NT2/D1 (cell line): ENCODE data around the gene PPIC.

Source experiments
- SUZ12 ChIP-seq: IDR thresholded peaks from 2 replicates; pipeline ENCODE4 v1.6.1; 2011; ENCODE audit not compliant: insufficient read length, insufficient read depth; ENCODE audit errors: extremely low read depth
- YY1 ChIP-seq: IDR thresholded peaks from 2 replicates; pipeline ENCODE4 v1.6.1; 2011; ENCODE audit not compliant: insufficient read length, insufficient read depth
- ZNF274 ChIP-seq: IDR thresholded peaks from 2 replicates; pipeline ENCODE4 v1.6.1; 2011; ENCODE audit warnings: mild to moderate bottlenecking, low read depth, low read length

DNA sequence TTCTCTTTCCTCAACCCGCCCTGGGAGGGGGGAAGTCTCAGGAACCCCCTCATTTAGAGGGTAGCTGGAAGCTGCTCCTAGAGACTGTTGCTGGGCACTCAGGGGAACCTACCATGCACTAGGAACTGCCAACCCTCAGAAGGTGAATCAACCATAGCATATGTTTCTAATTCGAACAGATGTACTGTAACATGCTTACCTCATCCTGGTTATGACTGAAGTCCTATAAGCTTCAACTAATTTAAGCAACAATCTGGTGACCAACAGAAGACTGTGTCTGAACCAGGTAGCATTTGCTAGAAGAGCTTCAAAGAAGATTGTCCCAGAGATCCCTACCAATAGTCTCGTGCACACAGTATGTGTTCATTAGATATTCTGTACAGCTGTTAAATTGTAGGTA, 46.8 kb upstream of the PPIC start:
- no peak for TF ChIP-seq SUZ12
- TF ChIP-seq YY1: no peak
- TF ChIP-seq ZNF274: no peak
